ES-I3 (cell line): Measurements from ENCODE around the gene PMVK.
A peak's percentile ranks its signal among the peaks of the same experiment; 100 is the strongest.

Source experiments
- H3K36me3 ChIP-seq: 2 replicates; pipeline ENCODE4 v1.6.1; 2013; ENCODE audit warnings: mild to moderate bottlenecking, low read length, control low read depth, moderate library complexity; ENCODE audit not compliant: insufficient read depth
- H3K4me1 ChIP-seq: 2 replicates; pipeline ENCODE4 v1.6.1; 2013; ENCODE audit warnings: mild to moderate bottlenecking, control low read depth, low read length; ENCODE audit not compliant: insufficient read depth
- H3K9ac ChIP-seq: 2 replicates; pipeline ENCODE4 v1.6.1; 2013; ENCODE audit warnings: low read depth, mild to moderate bottlenecking, low read length, moderate library complexity
- H3K9me3 ChIP-seq: 2 replicates; pipeline ENCODE4 v1.6.1; 2013; ENCODE audit warnings: mild to moderate bottlenecking, low read length, moderate library complexity; ENCODE audit not compliant: control insufficient read depth, insufficient read depth

PMVK gene

GRCh38 chr1:154960446-154961136 lies 24.1 kb upstream of the PMVK start:
- Histone ChIP-seq H3K36me3 (peaks cover 20% of the 10 kb centered on the region), H3K4me1 (peaks cover 9% of the 10 kb centered on the region; the same call in 1 of the 2 replicates), H3K9me3 (no peaks in the 10 kb centered on the region), H3K9ac (peak overlapping the region; percentile 99)

GRCh38 chr1:154959426-154959780 lies 22.9 kb upstream of the PMVK start:
- Histone ChIP-seq H3K4me1 (peaks cover 16% of the 10 kb centered on the region), H3K9ac (no peak overlapping the region), H3K9me3 (no peaks in the 10 kb centered on the region), H3K36me3 (peaks cover 11% of the 10 kb centered on the region; the same call in 1 of the 2 replicates)

- H3K36me3 ChIP-seq, result peaks cover 7% of the 10 kb centered on the region; the same call in 1 of the 2 replicates
- no peaks in the 10 kb centered on the region for H3K9me3 ChIP-seq
- H3K9ac ChIP-seq, result no peak overlapping the region
- H3K4me1 ChIP-seq, result peaks cover 16% of the 10 kb centered on the region
Observed at GRCh38 chr1:154958681-154959425, 22.3 kb upstream of the PMVK start.

- H3K4me1 ChIP-seq, result peaks cover 16% of the 10 kb centered on the region
- no peaks in the 10 kb centered on the region for H3K9me3 ChIP-seq
- no peak overlapping the region for H3K9ac ChIP-seq
- no peaks in the 10 kb centered on the region for H3K36me3 ChIP-seq
Observed at GRCh38 chr1:154958036-154958435, 21.5 kb upstream of the PMVK start.

- H3K9ac ChIP-seq, result no peak overlapping the region; the same call in 1 of the 2 replicates
- no peaks in the 10 kb centered on the region for H3K36me3 ChIP-seq
- H3K9me3 ChIP-seq, result no peaks in the 10 kb centered on the region
- peaks cover 12% of the 10 kb centered on the region for H3K4me1 ChIP-seq
Observed at GRCh38 chr1:154957091-154957657, 20.7 kb upstream of the PMVK start.

- H3K9me3 ChIP-seq, result no peaks in the 10 kb centered on the region
- H3K9ac ChIP-seq, result peak overlapping the region; percentile 64; the same call in 1 of the 2 replicates
- H3K36me3 ChIP-seq, result no peaks in the 10 kb centered on the region
- H3K4me1 ChIP-seq, result peaks cover 12% of the 10 kb centered on the region
Observed at GRCh38 chr1:154956544-154956941, 20.0 kb upstream of the PMVK start.

GRCh38 chr1:154955718-154956543 lies 19.4 kb upstream of the PMVK start, which contains the start of gene PBXIP1:
Gene PBXIP1, minus strand, starts transcription at chr1:154956099. Its CDS starts 2,378 bp downstream, at chr1:154953721.
- peaks cover 12% of the 10 kb centered on the region for H3K4me1 ChIP-seq
- H3K36me3 ChIP-seq, result no peaks in the 10 kb centered on the region
- H3K9ac ChIP-seq, result peak within 1 kb of the TSS; percentile 64
- H3K9me3 ChIP-seq, result no peaks in the 10 kb centered on the region

- H3K36me3 ChIP-seq, result no peaks in the 10 kb centered on the region
- peaks cover 12% of the 10 kb centered on the region for H3K4me1 ChIP-seq
- H3K9me3 ChIP-seq, result no peaks in the 10 kb centered on the region
- H3K9ac ChIP-seq, result peak overlapping the region; percentile 64
Observed at GRCh38 chr1:154955039-154955717, 18.7 kb upstream of the PMVK start.

- no peak overlapping the region for H3K9ac ChIP-seq
- peaks cover 12% of the 10 kb centered on the region for H3K4me1 ChIP-seq
- no peaks in the 10 kb centered on the region for H3K36me3 ChIP-seq
- no peaks in the 10 kb centered on the region for H3K9me3 ChIP-seq
Observed at GRCh38 chr1:154954541-154954940, 18.0 kb upstream of the PMVK start.

- H3K36me3 ChIP-seq, result no peaks in the 10 kb centered on the region
- H3K9me3 ChIP-seq, result no peaks in the 10 kb centered on the region
- H3K9ac ChIP-seq, result no peak overlapping the region
- H3K4me1 ChIP-seq, result peaks cover 12% of the 10 kb centered on the region
Observed at GRCh38 chr1:154953611-154954038, 17.1 kb upstream of the PMVK start.

GRCh38 chr1:154952664-154953063 lies 16.1 kb upstream of the PMVK start:
- Histone ChIP-seq H3K36me3 (no peaks in the 10 kb centered on the region), H3K9ac (no peak overlapping the region), H3K9me3 (no peaks in the 10 kb centered on the region), H3K4me1 (peaks cover 12% of the 10 kb centered on the region)

- Histone ChIP-seq H3K9ac (no peak overlapping the region), H3K36me3 (no peaks in the 10 kb centered on the region), H3K9me3 (no peaks in the 10 kb centered on the region), H3K4me1 (peaks cover 9% of the 10 kb centered on the region)
Observed at GRCh38 chr1:154951901-154952657, 15.6 kb upstream of the PMVK start.

GRCh38 chr1:154948079-154948478 lies 11.6 kb upstream of the PMVK start:
- Histone ChIP-seq H3K36me3 (no peaks in the 10 kb centered on the region), H3K4me1 (no peaks in the 10 kb centered on the region), H3K9ac (no peak overlapping the region), H3K9me3 (no peaks in the 10 kb centered on the region)
